ENCODE data around the gene SLC5A12. TPM values are rescaled to one million over a fixed set of nuclear protein-coding genes. Genes with fewer than 3 reads are reported as not detected.

The SLC5A12 gene
- total RNA-seq, 1 experiment from 2014 or later, result not detected

DNA sequence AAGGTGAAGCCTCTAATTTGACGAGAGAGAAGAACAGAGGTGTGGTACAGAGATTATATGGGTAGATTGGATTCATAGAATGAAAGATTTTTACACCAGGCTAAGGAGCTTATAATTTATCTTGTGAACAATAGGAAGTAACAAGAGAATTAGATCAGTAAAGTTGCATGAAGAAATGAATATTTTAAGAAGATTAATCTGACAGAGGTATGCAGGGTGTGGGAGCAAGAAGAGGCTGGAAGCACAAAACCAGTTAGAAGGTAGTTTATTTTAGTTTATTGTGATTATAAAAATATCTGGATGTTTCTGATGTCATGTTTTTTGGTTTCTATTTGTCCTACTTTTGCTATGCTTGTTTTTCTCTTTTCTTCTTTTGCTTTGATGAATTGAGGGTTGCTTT, 15.7 kb downstream of the SLC5A12 start:
- H3K4me1 Mint-ChIP-seq (ENCODE audit: insufficient read depth, unreplicated experiment), result no peaks in the 10 kb centered on the region
- ChIA-PET CTCF (no interaction called here), POLR2A (no interaction called here)
- intact Hi-C loops (cut with micrococcal nuclease), result no loop called here
- H3K4me3 Mint-ChIP-seq (ENCODE audit: unreplicated experiment), result no peak overlapping the region
- H3K9me3 Mint-ChIP-seq (ENCODE audit: unreplicated experiment), result no peaks in the 10 kb centered on the region
- no peak overlapping the region for H3K27ac Mint-ChIP-seq (ENCODE audit: low read depth, unreplicated experiment)
- no peak for TF ChIP-seq CTCF (IDR thresholded peaks at IDR 0.05; ENCODE audit: unreplicated experiment)
- H3K27me3 Mint-ChIP-seq (ENCODE audit: insufficient read depth, unreplicated experiment), result no peaks in the 10 kb centered on the region
- H3K36me3 Mint-ChIP-seq (ENCODE audit: insufficient read depth, unreplicated experiment), result no peaks in the 10 kb centered on the region
- BruUV-seq (replicated peaks), result no TSS peak
- no peak for DNase-seq (ENCODE audit: unreplicated experiment)

- no peak overlapping the region for H3K4me3 Mint-ChIP-seq (ENCODE audit: unreplicated experiment)
- no TSS peak for BruUV-seq (replicated peaks)
- no peaks in the 10 kb centered on the region for H3K27me3 Mint-ChIP-seq (ENCODE audit: insufficient read depth, unreplicated experiment)
- intact Hi-C loops (cut with micrococcal nuclease), result no loop called here
- ChIA-PET CTCF (no interaction called here), POLR2A (no interaction called here)
- H3K27ac Mint-ChIP-seq (ENCODE audit: low read depth, unreplicated experiment), result no peak overlapping the region
- H3K4me1 Mint-ChIP-seq (ENCODE audit: insufficient read depth, unreplicated experiment), result no peaks in the 10 kb centered on the region
- no peaks in the 10 kb centered on the region for H3K36me3 Mint-ChIP-seq (ENCODE audit: insufficient read depth, unreplicated experiment)
- DNase-seq (ENCODE audit: unreplicated experiment), result no peak
- H3K9me3 Mint-ChIP-seq (ENCODE audit: unreplicated experiment), result no peaks in the 10 kb centered on the region
- no peak for TF ChIP-seq CTCF (IDR thresholded peaks at IDR 0.05; ENCODE audit: unreplicated experiment)
Observed at GRCh38 chr11:26704249-26704648, 17.6 kb downstream of the SLC5A12 start.

DNA sequence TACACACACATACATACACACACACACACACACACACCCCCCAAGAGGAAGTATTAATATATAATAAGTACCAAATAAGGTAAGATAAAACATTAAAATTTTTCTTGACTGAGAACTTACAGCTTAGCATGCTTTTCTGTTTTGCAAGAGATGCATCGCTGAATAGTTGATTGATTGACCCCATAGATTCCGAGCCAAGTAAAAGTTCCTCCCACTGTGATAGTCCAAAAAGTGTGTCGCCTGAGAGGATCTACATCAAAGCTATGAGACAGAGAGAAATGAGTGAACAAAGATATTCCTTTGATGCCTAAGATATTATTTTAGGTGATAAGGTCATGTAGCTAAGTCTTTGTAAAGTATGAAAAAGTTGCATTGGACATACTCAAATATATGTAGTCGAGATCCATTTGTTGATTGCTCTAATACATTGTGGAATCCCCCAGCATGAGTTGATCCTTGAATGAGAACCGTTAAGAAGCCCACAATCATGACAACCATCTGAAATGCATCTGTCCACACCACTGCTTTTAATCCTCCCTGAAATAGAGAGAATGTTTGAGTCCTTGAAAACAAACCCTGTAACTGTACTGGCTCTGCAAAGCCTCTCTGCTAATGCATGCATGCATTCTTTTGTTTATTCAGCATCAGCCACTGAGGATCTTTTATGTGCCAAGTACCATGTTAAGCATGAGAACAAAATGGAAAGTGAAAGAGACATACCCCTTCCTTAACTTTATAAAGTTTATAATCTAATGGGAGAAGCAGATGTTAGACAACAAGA, 18.3 kb downstream of the SLC5A12 start:
- Mint-ChIP-seq H3K4me1 (ENCODE audit: insufficient read depth, unreplicated experiment) (no peaks in the 10 kb centered on the region), H3K27me3 (ENCODE audit: insufficient read depth, unreplicated experiment) (no peaks in the 10 kb centered on the region), H3K9me3 (ENCODE audit: unreplicated experiment) (no peaks in the 10 kb centered on the region), H3K4me3 (ENCODE audit: unreplicated experiment) (no peak overlapping the region), H3K36me3 (ENCODE audit: insufficient read depth, unreplicated experiment) (no peaks in the 10 kb centered on the region), H3K27ac (ENCODE audit: low read depth, unreplicated experiment) (no peak overlapping the region)
- BruUV-seq (replicated peaks), result no TSS peak
- no peak for DNase-seq (ENCODE audit: unreplicated experiment)
- CTCF ChIA-PET, result no interaction called here
- POLR2A ChIA-PET, result interaction anchor here (0.6 to 1.3 kb wide), 2 partner anchors 10 to 421 kb away, joined by 3 to 6 read pairs; no protein-coding TSS in a partner anchor
- intact Hi-C loops (cut with micrococcal nuclease), result no loop called here
- no peak for TF ChIP-seq CTCF (IDR thresholded peaks at IDR 0.05; ENCODE audit: unreplicated experiment)

DNA sequence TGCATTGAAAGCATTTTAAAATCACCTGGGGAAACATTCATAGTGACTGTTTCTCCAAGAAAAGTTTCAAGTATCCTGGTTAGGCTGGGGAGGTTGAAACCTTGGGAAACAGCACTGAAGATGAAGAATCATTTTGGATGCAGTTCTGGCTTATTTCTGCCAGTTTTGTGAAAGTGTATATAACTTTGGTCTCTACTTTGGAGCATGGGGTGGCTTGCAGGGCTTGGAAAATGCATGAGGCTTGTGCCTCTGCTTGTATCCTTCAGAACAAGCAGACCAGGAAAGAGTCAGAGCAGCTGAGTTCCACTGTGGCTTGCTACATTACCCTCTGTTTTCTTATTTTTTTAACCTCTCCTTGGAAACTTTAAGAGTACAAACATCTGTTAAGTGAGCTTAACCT, 19.5 kb downstream of the SLC5A12 start:
- H3K27ac Mint-ChIP-seq (ENCODE audit: low read depth, unreplicated experiment), result no peak overlapping the region
- BruUV-seq (replicated peaks), result no TSS peak
- ChIA-PET CTCF (interaction anchor here (0.6 to 0.7 kb wide), 2 partner anchors 77 to 118 kb away, joined by 3 read pairs; no protein-coding TSS in a partner anchor), POLR2A (interaction anchor here (1.3 kb wide), 1 partner anchor 9 kb away, joined by 6 read pairs; no protein-coding TSS in a partner anchor)
- no peak for DNase-seq (ENCODE audit: unreplicated experiment)
- H3K27me3 Mint-ChIP-seq (ENCODE audit: insufficient read depth, unreplicated experiment), result no peaks in the 10 kb centered on the region
- no peaks in the 10 kb centered on the region for H3K36me3 Mint-ChIP-seq (ENCODE audit: insufficient read depth, unreplicated experiment)
- no peak for TF ChIP-seq CTCF (IDR thresholded peaks at IDR 0.05; ENCODE audit: unreplicated experiment)
- intact Hi-C loops (cut with micrococcal nuclease), result no loop called here
- no peaks in the 10 kb centered on the region for H3K4me1 Mint-ChIP-seq (ENCODE audit: insufficient read depth, unreplicated experiment)
- no peak overlapping the region for H3K4me3 Mint-ChIP-seq (ENCODE audit: unreplicated experiment)
- no peaks in the 10 kb centered on the region for H3K9me3 Mint-ChIP-seq (ENCODE audit: unreplicated experiment)
